PFSK-1 (cell line): ENCODE measurements around the gene TMED8.

Experiments
- FOXP2 ChIP-seq: optimal IDR thresholded peaks from 2 replicates; pipeline ENCODE3; 2011; ENCODE audit warnings: borderline replicate concordance, control low read depth, inconsistent platforms; ENCODE audit not compliant: insufficient read depth; ENCODE audit errors: extremely low read length, extremely low read depth
- POLR2AphosphoS5 ChIP-seq: IDR thresholded peaks from 2 replicates; pipeline ENCODE4 v1.6.1; 2012; ENCODE audit warnings: low read depth, mild to moderate bottlenecking, control low read depth, low read length, moderate library complexity
- REST ChIP-seq, 2 experiments: IDR thresholded peaks; 2 replicates each; pipeline versions ENCODE4 v1.6.1 to v1.8.0; 2011 to 2012; ENCODE audit warnings: low read depth in 2 of 2, low read length in 2 of 2, control low read depth in 1 of 2, inconsistent platforms in 1 of 2, mild to moderate bottlenecking in 1 of 2, moderate library complexity in 1 of 2; ENCODE audit not compliant: insufficient read depth in 1 of 2
- SIN3A ChIP-seq: IDR thresholded peaks from 2 replicates; pipeline ENCODE4 v1.6.1; 2012; ENCODE audit warnings: mild to moderate bottlenecking, low read length, moderate library complexity, borderline replicate concordance; ENCODE audit not compliant: insufficient read depth
- TAF1 ChIP-seq: IDR thresholded peaks from 2 replicates; pipeline ENCODE4 v1.6.1; 2012; ENCODE audit warnings: low read length, control low read depth, borderline replicate concordance; ENCODE audit not compliant: insufficient read depth

Gene TMED8

GRCh38 chr14:77311217-77311616, 65.7 kb downstream of the TMED8 start:
- TF ChIP-seq REST (IDR thresholded peaks at IDR 0.05; ENCODE audit: insufficient read depth in 1 of 2, low read depth in 2 of 2, low read length in 2 of 2) (no peak), POLR2AphosphoS5 (no peak), FOXP2 (no peak)

- no peak for TF ChIP-seq REST (IDR thresholded peaks at IDR 0.05; ENCODE audit: insufficient read depth in 1 of 2, low read depth in 2 of 2, low read length in 2 of 2)
These were observed 66.9 kb downstream of the TMED8 start for GRCh38 chr14:77310026-77310425.

GRCh38 chr14:77309131-77309530, 67.8 kb downstream of the TMED8 start:
- TF ChIP-seq SIN3A (no peak), TAF1 (no peak)

GRCh38 chr14:77306851-77307496, 69.9 kb downstream of the TMED8 start:
- TF ChIP-seq TAF1, result no peak
- no peak for TF ChIP-seq FOXP2
- no peak for TF ChIP-seq REST (IDR thresholded peaks at IDR 0.05; ENCODE audit: insufficient read depth in 1 of 2, low read depth in 2 of 2, low read length in 2 of 2)
- no peak for TF ChIP-seq POLR2AphosphoS5
- TF ChIP-seq SIN3A, result no peak

- TF ChIP-seq SIN3A, result no peak
- TF ChIP-seq TAF1, result no peak
- TF ChIP-seq POLR2AphosphoS5, result no peak
These were observed 70.5 kb downstream of the TMED8 start for GRCh38 chr14:77306416-77306815.

GRCh38 chr14:77305696-77306095, 71.2 kb downstream of the TMED8 start:
- no peak for TF ChIP-seq POLR2AphosphoS5
- TF ChIP-seq TAF1, result no peak
- TF ChIP-seq REST (IDR thresholded peaks at IDR 0.05; ENCODE audit: insufficient read depth in 1 of 2, low read depth in 2 of 2, low read length in 2 of 2), result no peak
- no peak for TF ChIP-seq SIN3A
- TF ChIP-seq FOXP2, result no peak
